Measurements from ENCODE around the gene FUT6.

- TF ChIP-seq, protein P1, sequence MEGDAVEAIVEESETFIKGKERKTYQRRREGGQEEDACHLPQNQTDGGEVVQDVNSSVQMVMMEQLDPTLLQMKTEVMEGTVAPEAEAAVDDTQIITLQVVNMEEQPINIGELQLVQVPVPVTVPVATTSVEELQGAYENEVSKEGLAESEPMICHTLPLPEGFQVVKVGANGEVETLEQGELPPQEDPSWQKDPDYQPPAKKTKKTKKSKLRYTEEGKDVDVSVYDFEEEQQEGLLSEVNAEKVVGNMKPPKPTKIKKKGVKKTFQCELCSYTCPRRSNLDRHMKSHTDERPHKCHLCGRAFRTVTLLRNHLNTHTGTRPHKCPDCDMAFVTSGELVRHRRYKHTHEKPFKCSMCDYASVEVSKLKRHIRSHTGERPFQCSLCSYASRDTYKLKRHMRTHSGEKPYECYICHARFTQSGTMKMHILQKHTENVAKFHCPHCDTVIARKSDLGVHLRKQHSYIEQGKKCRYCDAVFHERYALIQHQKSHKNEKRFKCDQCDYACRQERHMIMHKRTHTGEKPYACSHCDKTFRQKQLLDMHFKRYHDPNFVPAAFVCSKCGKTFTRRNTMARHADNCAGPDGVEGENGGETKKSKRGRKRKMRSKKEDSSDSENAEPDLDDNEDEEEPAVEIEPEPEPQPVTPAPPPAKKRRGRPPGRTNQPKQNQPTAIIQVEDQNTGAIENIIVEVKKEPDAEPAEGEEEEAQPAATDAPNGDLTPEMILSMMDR (IDR thresholded peaks at IDR 0.05) = no peak
- TF ChIP-seq EP300 (IDR thresholded peaks at IDR 0.05) = no peak
Observed at GRCh38 chr19:5827891-5828660, 11.4 kb downstream of the FUT6 start.
